ENCODE results near the gene CYTH4.

CYTH4 gene

DNA sequence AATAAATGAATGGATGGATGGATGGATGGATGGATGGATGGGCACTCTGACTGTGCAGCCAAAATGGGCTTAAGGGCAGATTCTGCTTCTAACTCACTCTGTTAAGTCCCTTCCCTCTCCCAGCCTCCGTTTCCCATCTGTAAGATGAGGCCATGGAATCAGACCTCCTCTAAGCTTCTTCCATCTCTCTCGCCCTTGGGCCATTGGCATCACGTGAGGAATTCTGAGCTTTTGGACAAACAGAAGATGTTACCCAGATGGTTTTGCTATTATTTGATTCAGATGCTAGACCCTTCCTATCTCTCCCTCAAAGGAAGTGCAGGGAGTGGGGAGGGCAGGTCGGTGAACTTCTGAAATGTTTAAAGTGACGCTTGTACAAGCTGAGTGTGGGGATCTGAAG, 4.0 kb upstream of the CYTH4 start:
- Histone ChIP-seq H3K79me1 (ENCODE audit: low read length) (no peaks in the 10 kb centered on the region), H3K4me2 (ENCODE audit: low read length) (no peak overlapping the region), H3K23ac (ENCODE audit: low read length) (no peak overlapping the region), H3K27me3 (ENCODE audit: insufficient read depth, low read length, poor library complexity) (no peaks in the 10 kb centered on the region), H2BK5ac (ENCODE audit: low read length) (no peak overlapping the region), H3K36me3 (ENCODE audit: control insufficient read depth, insufficient read depth, low read length) (no peaks in the 10 kb centered on the region), H3K18ac (ENCODE audit: low read length) (no peak overlapping the region), H4K8ac (ENCODE audit: low read depth, low read length) (no peak overlapping the region), H3K4me1 (ENCODE audit: control insufficient read depth, low read depth, low read length) (no peaks in the 10 kb centered on the region), H3K4ac (ENCODE audit: low read depth, low read length) (no peak overlapping the region), H3K9ac (ENCODE audit: low read length) (no peak overlapping the region), H2BK120ac (ENCODE audit: low read depth, low read length) (no peak overlapping the region), H3K27ac (ENCODE audit: low read depth, low read length) (no peak overlapping the region), H3K4me3 (ENCODE audit: low read length) (no peak overlapping the region), H3K56ac (ENCODE audit: low read length) (no peak overlapping the region), H4K5ac (ENCODE audit: low read length) (no peak overlapping the region), H2BK15ac (replicated peaks; ENCODE audit: low read depth) (no peak overlapping the region), H2AK5ac (ENCODE audit: low read length) (no peak overlapping the region), H3K79me2 (ENCODE audit: control insufficient read depth, insufficient read depth, low read length) (no peaks in the 10 kb centered on the region)
- WGBS (ENCODE audit: extremely low coverage, insufficient coverage, low lambda C conversion rate): no CpG with 5 or more reads among the region's 5 CpGs
- no peak for DNase-seq

DNA sequence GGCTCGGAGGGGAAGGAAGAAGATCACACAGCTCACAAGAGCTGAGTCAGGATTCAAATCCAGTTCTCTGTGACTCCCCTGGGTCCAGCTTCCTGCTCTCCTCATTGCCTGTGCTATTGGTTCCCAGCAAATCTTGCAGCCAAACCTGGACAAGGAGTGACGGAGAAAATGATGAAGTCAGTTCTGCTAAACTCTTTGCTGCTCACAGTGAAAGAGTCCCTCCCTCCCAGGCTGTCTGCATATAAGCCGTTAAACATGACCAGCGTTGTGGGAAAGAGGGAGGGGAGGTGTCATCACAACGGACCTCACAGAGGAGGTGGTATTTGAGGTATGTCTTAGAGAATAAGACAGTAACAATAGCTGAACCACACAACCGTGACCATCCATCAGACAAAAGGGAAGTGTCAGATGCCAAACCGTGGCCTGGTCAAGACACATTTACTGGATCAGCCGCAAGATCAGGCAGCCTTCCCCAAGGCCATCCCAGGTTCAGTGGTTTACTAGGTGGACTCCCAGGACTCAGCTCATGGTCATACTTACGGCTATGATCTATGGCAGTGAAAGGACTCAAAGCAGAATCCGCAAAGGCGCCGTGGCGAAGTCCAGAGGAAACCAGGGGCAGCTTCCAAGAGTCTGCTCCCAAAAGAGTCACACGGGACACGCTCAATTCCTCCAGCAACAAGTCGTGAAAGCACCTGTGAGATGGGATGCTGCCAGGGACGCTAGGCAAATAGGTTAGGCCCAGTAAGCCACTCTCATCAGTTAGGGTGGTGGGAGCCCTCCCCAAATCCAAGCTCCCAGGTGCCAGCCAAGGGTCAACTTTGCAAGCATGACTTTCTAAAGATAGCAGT, 2.8 kb upstream of the CYTH4 start:
- Histone ChIP-seq H3K9ac (ENCODE audit: low read length) (no peak overlapping the region), H2AK5ac (ENCODE audit: low read length) (no peak overlapping the region), H3K4ac (ENCODE audit: low read depth, low read length) (no peak overlapping the region), H3K27me3 (ENCODE audit: insufficient read depth, low read length, poor library complexity) (no peaks in the 10 kb centered on the region), H2BK15ac (replicated peaks; ENCODE audit: low read depth) (no peak overlapping the region), H4K5ac (ENCODE audit: low read length) (no peak overlapping the region), H3K79me1 (ENCODE audit: low read length) (no peaks in the 10 kb centered on the region), H3K4me3 (ENCODE audit: low read length) (no peak overlapping the region), H3K4me1 (ENCODE audit: control insufficient read depth, low read depth, low read length) (no peaks in the 10 kb centered on the region), H2BK120ac (ENCODE audit: low read depth, low read length) (no peak overlapping the region), H3K56ac (ENCODE audit: low read length) (no peak overlapping the region), H3K23ac (ENCODE audit: low read length) (no peak overlapping the region), H4K8ac (ENCODE audit: low read depth, low read length) (no peak overlapping the region), H3K27ac (ENCODE audit: low read depth, low read length) (no peak overlapping the region), H2BK5ac (ENCODE audit: low read length) (no peak overlapping the region), H3K18ac (ENCODE audit: low read length) (no peak overlapping the region), H3K36me3 (ENCODE audit: control insufficient read depth, insufficient read depth, low read length) (no peaks in the 10 kb centered on the region), H3K4me2 (ENCODE audit: low read length) (no peak overlapping the region), H3K79me2 (ENCODE audit: control insufficient read depth, insufficient read depth, low read length) (no peaks in the 10 kb centered on the region)
- WGBS (ENCODE audit: extremely low coverage, insufficient coverage, low lambda C conversion rate): no CpG with 5 or more reads among the region's 17 CpGs
- no peak for DNase-seq

- H3K36me3 ChIP-seq (ENCODE audit: control insufficient read depth, insufficient read depth, low read length): no peaks in the 10 kb centered on the region
- H3K4me1 ChIP-seq (ENCODE audit: control insufficient read depth, low read depth, low read length): no peaks in the 10 kb centered on the region
- no peaks in the 10 kb centered on the region for H3K79me1 ChIP-seq (ENCODE audit: low read length)
- H2BK5ac ChIP-seq (ENCODE audit: low read length): no peak overlapping the region
- WGBS (ENCODE audit: extremely low coverage, insufficient coverage, low lambda C conversion rate): no CpG with 5 or more reads among the region's 5 CpGs
- H3K4ac ChIP-seq (ENCODE audit: low read depth, low read length): no peak overlapping the region
- H4K5ac ChIP-seq (ENCODE audit: low read length): no peak overlapping the region
- DNase-seq: no peak
- H3K4me3 ChIP-seq (ENCODE audit: low read length): no peak overlapping the region
- H3K56ac ChIP-seq (ENCODE audit: low read length): no peak overlapping the region
- no peaks in the 10 kb centered on the region for H3K79me2 ChIP-seq (ENCODE audit: control insufficient read depth, insufficient read depth, low read length)
- no peak overlapping the region for H3K9ac ChIP-seq (ENCODE audit: low read length)
- no peak overlapping the region for H2BK120ac ChIP-seq (ENCODE audit: low read depth, low read length)
- H4K8ac ChIP-seq (ENCODE audit: low read depth, low read length): no peak overlapping the region
- no peak overlapping the region for H3K27ac ChIP-seq (ENCODE audit: low read depth, low read length)
- no peak overlapping the region for H2BK15ac ChIP-seq (replicated peaks; ENCODE audit: low read depth)
- no peak overlapping the region for H3K4me2 ChIP-seq (ENCODE audit: low read length)
- H3K27me3 ChIP-seq (ENCODE audit: insufficient read depth, low read length, poor library complexity): no peaks in the 10 kb centered on the region
- H2AK5ac ChIP-seq (ENCODE audit: low read length): no peak overlapping the region
- no peak overlapping the region for H3K23ac ChIP-seq (ENCODE audit: low read length)
- no peak overlapping the region for H3K18ac ChIP-seq (ENCODE audit: low read length)
Measured at GRCh38 chr22:37280718-37281117, 1.6 kb upstream of the CYTH4 start.

DNA sequence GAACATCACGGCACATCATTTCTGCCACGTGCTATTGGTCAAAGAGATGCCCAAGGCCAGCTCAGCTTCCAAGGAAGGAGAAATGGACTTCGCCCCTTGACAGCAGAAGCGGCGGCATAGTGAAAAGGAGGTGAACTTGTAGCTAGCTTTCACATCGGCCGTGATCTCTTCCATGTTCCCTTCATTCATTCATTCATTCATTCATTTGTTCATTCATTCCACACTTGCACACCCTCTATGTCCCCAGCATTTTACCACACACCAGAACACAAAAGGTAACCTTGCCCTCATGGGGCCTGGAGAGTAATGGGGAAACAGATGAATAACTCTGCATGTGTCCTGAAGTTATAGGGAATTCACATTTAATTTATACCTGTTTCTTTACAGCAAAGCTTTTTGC, 1.1 kb upstream of the CYTH4 start:
- Histone ChIP-seq H3K4ac (ENCODE audit: low read depth, low read length) (no peak overlapping the region), H3K79me1 (ENCODE audit: low read length) (no peaks in the 10 kb centered on the region), H2BK15ac (replicated peaks; ENCODE audit: low read depth) (no peak overlapping the region), H4K8ac (ENCODE audit: low read depth, low read length) (no peak overlapping the region), H2AK5ac (ENCODE audit: low read length) (no peak overlapping the region), H3K27me3 (ENCODE audit: insufficient read depth, low read length, poor library complexity) (no peaks in the 10 kb centered on the region), H3K18ac (ENCODE audit: low read length) (no peak overlapping the region), H3K4me1 (ENCODE audit: control insufficient read depth, low read depth, low read length) (no peaks in the 10 kb centered on the region), H3K4me2 (ENCODE audit: low read length) (no peak overlapping the region), H3K23ac (ENCODE audit: low read length) (no peak overlapping the region), H3K4me3 (ENCODE audit: low read length) (no peak overlapping the region), H4K5ac (ENCODE audit: low read length) (no peak overlapping the region), H2BK5ac (ENCODE audit: low read length) (no peak overlapping the region), H3K36me3 (ENCODE audit: control insufficient read depth, insufficient read depth, low read length) (no peaks in the 10 kb centered on the region), H3K27ac (ENCODE audit: low read depth, low read length) (no peak overlapping the region), H3K56ac (ENCODE audit: low read length) (no peak overlapping the region), H2BK120ac (ENCODE audit: low read depth, low read length) (no peak overlapping the region), H3K79me2 (ENCODE audit: control insufficient read depth, insufficient read depth, low read length) (no peaks in the 10 kb centered on the region), H3K9ac (ENCODE audit: low read length) (no peak overlapping the region)
- no CpG with 5 or more reads among the region's 7 CpGs for WGBS (ENCODE audit: extremely low coverage, insufficient coverage, low lambda C conversion rate)
- no peak for DNase-seq

- Histone ChIP-seq H2BK15ac (replicated peaks; ENCODE audit: low read depth) (no peak overlapping the region), H3K27ac (ENCODE audit: low read depth, low read length) (no peak overlapping the region), H3K4me3 (ENCODE audit: low read length) (no peak overlapping the region), H3K4ac (ENCODE audit: low read depth, low read length) (no peak overlapping the region), H4K5ac (ENCODE audit: low read length) (no peak overlapping the region), H4K8ac (ENCODE audit: low read depth, low read length) (no peak overlapping the region), H3K4me1 (ENCODE audit: control insufficient read depth, low read depth, low read length) (no peaks in the 10 kb centered on the region), H2BK120ac (ENCODE audit: low read depth, low read length) (no peak overlapping the region), H3K56ac (ENCODE audit: low read length) (no peak overlapping the region), H3K18ac (ENCODE audit: low read length) (no peak overlapping the region), H2AK5ac (ENCODE audit: low read length) (no peak overlapping the region), H3K79me1 (ENCODE audit: low read length) (no peaks in the 10 kb centered on the region), H2BK5ac (ENCODE audit: low read length) (no peak overlapping the region), H3K9ac (ENCODE audit: low read length) (no peak overlapping the region), H3K23ac (ENCODE audit: low read length) (no peak overlapping the region), H3K79me2 (ENCODE audit: control insufficient read depth, insufficient read depth, low read length) (no peaks in the 10 kb centered on the region), H3K4me2 (ENCODE audit: low read length) (no peak overlapping the region), H3K27me3 (ENCODE audit: insufficient read depth, low read length, poor library complexity) (no peaks in the 10 kb centered on the region), H3K36me3 (ENCODE audit: control insufficient read depth, insufficient read depth, low read length) (no peaks in the 10 kb centered on the region)
- WGBS (ENCODE audit: extremely low coverage, insufficient coverage, low lambda C conversion rate): no CpG with 5 or more reads among the region's 12 CpGs
- no peak for DNase-seq
Measured at GRCh38 chr22:37281646-37282384, 493 bp upstream of the CYTH4 start.
